ENCODE measurements around the gene NHSL2. TPM values are rescaled to one million over a fixed set of nuclear protein-coding genes. Genes with fewer than 3 reads are reported as not detected.

NHSL2 gene
- total RNA-seq, 2 donors from 2014 or later: 32.4 to 46.1 TPM

GRCh38 chrX:72083291-72083690 is 172.6 kb downstream of the NHSL2 start:
- no peak for DNase-seq (ENCODE audit: low spot score)
- intact Hi-C loops (cut with DNase I): no loop called here

- no peak for DNase-seq (ENCODE audit: low spot score)
- intact Hi-C loops (cut with DNase I): no loop called here
Measured at GRCh38 chrX:72084114-72084513, 173.5 kb downstream of the NHSL2 start.

- intact Hi-C loops (cut with DNase I): no loop called here
Measured at GRCh38 chrX:72086995-72087394, 176.3 kb downstream of the NHSL2 start.

GRCh38 chrX:72088761-72089160 is 178.1 kb downstream of the NHSL2 start:
- intact Hi-C loops (cut with DNase I): no loop called here
- DNase-seq (ENCODE audit: low spot score): no peak

More at GRCh38 chrX:72086995-72087394, 176.3 kb downstream of the NHSL2 start:
- DNase-seq (ENCODE audit: low spot score): no peak

GRCh38 chrX:72089254-72089653 is 178.6 kb downstream of the NHSL2 start:
- intact Hi-C loops (cut with DNase I): no loop called here
- no peak for DNase-seq (ENCODE audit: low spot score)

- DNase-seq (ENCODE audit: low spot score): no peak
- intact Hi-C loops (cut with DNase I): no loop called here
Measured at GRCh38 chrX:72094894-72095293, 184.2 kb downstream of the NHSL2 start.

- DNase-seq (ENCODE audit: low spot score): no peak
- intact Hi-C loops (cut with DNase I): no loop called here
Measured at GRCh38 chrX:72095370-72095769, 184.7 kb downstream of the NHSL2 start.

GRCh38 chrX:72097098-72097497 is 186.5 kb downstream of the NHSL2 start:
- DNase-seq (ENCODE audit: low spot score): no peak
- intact Hi-C loops (cut with DNase I): no loop called here

- intact Hi-C loops (cut with DNase I): no loop called here
- no peak for DNase-seq (ENCODE audit: low spot score)
Measured at GRCh38 chrX:72100051-72100755, 189.6 kb downstream of the NHSL2 start.

- intact Hi-C loops (cut with DNase I): no loop called here
- DNase-seq (ENCODE audit: low spot score): no peak
Measured at GRCh38 chrX:72100824-72101351, 190.2 kb downstream of the NHSL2 start.

- intact Hi-C loops (cut with DNase I): no loop called here
- no peak for DNase-seq (ENCODE audit: low spot score)
Measured at GRCh38 chrX:72101597-72102037, 191.0 kb downstream of the NHSL2 start.

GRCh38 chrX:72102126-72102525 is 191.5 kb downstream of the NHSL2 start:
- no peak for DNase-seq (ENCODE audit: low spot score)
- intact Hi-C loops (cut with DNase I): no loop called here

- no peak for DNase-seq (ENCODE audit: low spot score)
- intact Hi-C loops (cut with DNase I): no loop called here
Measured at GRCh38 chrX:72102760-72103159, 192.1 kb downstream of the NHSL2 start.

GRCh38 chrX:72105436-72105835 is 194.8 kb downstream of the NHSL2 start:
- no peak for DNase-seq (ENCODE audit: low spot score)
- intact Hi-C loops (cut with DNase I): no loop called here

- DNase-seq (ENCODE audit: low spot score): no peak
Measured at GRCh38 chrX:72107320-72107719, 196.7 kb downstream of the NHSL2 start.

GRCh38 chrX:72107841-72108595 is 197.4 kb downstream of the NHSL2 start:
- intact Hi-C loops (cut with DNase I): no loop called here
- no peak for DNase-seq (ENCODE audit: low spot score)

More at GRCh38 chrX:72107320-72107719, 196.7 kb downstream of the NHSL2 start:
- intact Hi-C loops (cut with DNase I): no loop called here

- no peak for DNase-seq (ENCODE audit: low spot score)
- intact Hi-C loops (cut with DNase I): no loop called here
Measured at GRCh38 chrX:72108666-72109065, 198.0 kb downstream of the NHSL2 start.

- DNase-seq (ENCODE audit: low spot score): no peak
- intact Hi-C loops (cut with DNase I): no loop called here
Measured at GRCh38 chrX:72110051-72110875, 199.6 kb downstream of the NHSL2 start.

- DNase-seq (ENCODE audit: low spot score): no peak
- intact Hi-C loops (cut with DNase I): no loop called here
Measured at GRCh38 chrX:72110876-72111708, 200.4 kb downstream of the NHSL2 start.
